ENCODE data around the gene AGAP1.

Gene AGAP1

GRCh38 chr2:235781775-235782174 is 287.9 kb downstream of the AGAP1 start:
- DNase-seq = no peak

- DNase-seq = no peak
Observed at GRCh38 chr2:235784788-235785187, 290.9 kb downstream of the AGAP1 start.

- DNase-seq = no peak
Observed at GRCh38 chr2:235789552-235789951, 295.7 kb downstream of the AGAP1 start.

GRCh38 chr2:235793163-235793752 is 299.4 kb downstream of the AGAP1 start:
- DNase-seq = no peak

GRCh38 chr2:235799281-235799680 is 305.4 kb downstream of the AGAP1 start:
- no peak for DNase-seq

GRCh38 chr2:235802542-235802941 is 308.7 kb downstream of the AGAP1 start:
- DNase-seq = no peak

- no peak for DNase-seq
Observed at GRCh38 chr2:235803028-235803427, 309.2 kb downstream of the AGAP1 start.

- no peak for DNase-seq
Observed at GRCh38 chr2:235804676-235805075, 310.8 kb downstream of the AGAP1 start.

GRCh38 chr2:235806986-235807750 is 313.3 kb downstream of the AGAP1 start:
- no peak for DNase-seq

GRCh38 chr2:235808366-235808765 is 314.5 kb downstream of the AGAP1 start:
- DNase-seq = no peak

- DNase-seq = no peak
Observed at GRCh38 chr2:235810252-235810651, 316.4 kb downstream of the AGAP1 start.

- no peak for DNase-seq
Observed at GRCh38 chr2:235810846-235811245, 317.0 kb downstream of the AGAP1 start.

- no peak for DNase-seq
Observed at GRCh38 chr2:235811446-235812184, 317.8 kb downstream of the AGAP1 start.

GRCh38 chr2:235812185-235812665 is 318.4 kb downstream of the AGAP1 start:
- no peak for DNase-seq

GRCh38 chr2:235813398-235813797 is 319.6 kb downstream of the AGAP1 start:
- DNase-seq = no peak

- no peak for DNase-seq
Observed at GRCh38 chr2:235820571-235820970, 326.7 kb downstream of the AGAP1 start.

- DNase-seq = no peak
Observed at GRCh38 chr2:235824331-235824730, 330.5 kb downstream of the AGAP1 start.

- no peak for DNase-seq
Observed at GRCh38 chr2:235825946-235826345, 332.1 kb downstream of the AGAP1 start.

GRCh38 chr2:235826826-235827225 is 333.0 kb downstream of the AGAP1 start:
- no peak for DNase-seq

GRCh38 chr2:235827585-235827992 is 333.7 kb downstream of the AGAP1 start:
- DNase-seq = no peak

- DNase-seq = no peak
Observed at GRCh38 chr2:235829726-235830125, 335.9 kb downstream of the AGAP1 start.

- no peak for DNase-seq
Observed at GRCh38 chr2:235831755-235832154, 337.9 kb downstream of the AGAP1 start.

- DNase-seq = no peak
Observed at GRCh38 chr2:235832941-235833340, 339.1 kb downstream of the AGAP1 start.

Measured in effector CD8-positive, alpha-beta T cell (primary cell).